HepG2 (cell line): ENCODE data around the gene PLPPR2. TPM values are rescaled to one million over a fixed set of nuclear protein-coding genes. Genes with fewer than 3 reads are reported as not detected.

ENCODE experiments used
- BCL3 ChIP-seq: sonication (generic); formaldehyde crosslinking; IDR thresholded peaks from 2 replicates; pipeline ENCODE4 v1.5.1; 2020; ENCODE audit warnings: mild to moderate bottlenecking, missing genetic modification reagents, moderate library complexity
- FOXK1 ChIP-seq: sonication (generic); formaldehyde crosslinking; IDR thresholded peaks from 2 replicates; pipeline ENCODE4 v1.4.0; 2020; ENCODE audit warnings: low read depth, missing genetic modification reagents, borderline replicate concordance
- HHEX ChIP-seq: IDR thresholded peaks from 2 replicates; pipeline ENCODE4 v1.6.1; 2016; ENCODE audit warnings: control low read depth
- KDM5B ChIP-seq: sonication (generic); formaldehyde crosslinking; IDR thresholded peaks from 2 replicates; pipeline ENCODE4 v1.4.0; 2020; ENCODE audit warnings: missing genetic modification reagents, mild to moderate bottlenecking, borderline replicate concordance
- NCOA1 ChIP-seq: sonication (generic); formaldehyde crosslinking; IDR thresholded peaks from 2 replicates; pipeline ENCODE4 v1.9.0; 2021; ENCODE audit warnings: missing genetic modification reagents
- NFYB ChIP-seq: sonication (generic); formaldehyde crosslinking; IDR thresholded peaks from 2 replicates; pipeline ENCODE4 v1.4.0; 2020; ENCODE audit warnings: missing genetic modification reagents
- POLR2AphosphoS5 ChIP-seq: IDR thresholded peaks from 2 replicates; pipeline ENCODE4 v1.6.1; 2012; ENCODE audit warnings: low read depth, low read length
- RAD51 ChIP-seq: fragments of 450-650 bp; IDR thresholded peaks from 2 replicates; pipeline ENCODE4 v1.6.1; 2016; ENCODE audit warnings: borderline replicate concordance
- RFX1 ChIP-seq: fragments of 450-650 bp; IDR thresholded peaks from 2 replicates; pipeline ENCODE4 v1.6.1; 2017
- RXRA ChIP-seq: sonication (generic); formaldehyde crosslinking; IDR thresholded peaks from 2 replicates; pipeline ENCODE4 v1.5.1; 2020; ENCODE audit warnings: missing genetic modification reagents
- TBL1XR1 ChIP-seq: fragments of 150-350 bp; IDR thresholded peaks from 2 replicates; pipeline ENCODE4 v1.6.1; 2014; ENCODE audit warnings: borderline replicate concordance, low read length; ENCODE audit not compliant: partially characterized antibody
- U2AF1 ChIP-seq: fragments of 200-400 bp; formaldehyde crosslinking; optimal IDR thresholded peaks from 2 replicates; pipeline ENCODE3; 2017; ENCODE audit warnings: mild to moderate bottlenecking, low read depth, low read length
- ZHX1 ChIP-seq: sonication (generic); formaldehyde crosslinking; IDR thresholded peaks from 2 replicates; pipeline ENCODE4 v1.8.1; 2022; ENCODE audit warnings: low read depth, mild to moderate bottlenecking, missing genetic modification reagents
- ZNF180 ChIP-seq: sonication (generic); formaldehyde crosslinking; IDR thresholded peaks from 2 replicates; pipeline ENCODE4 v1.4.0; 2020; ENCODE audit warnings: low read depth, missing genetic modification reagents, borderline replicate concordance
- ZNF235 ChIP-seq: sonication (generic); formaldehyde crosslinking; IDR thresholded peaks from 2 replicates; pipeline ENCODE4 v1.8.1; 2023; ENCODE audit warnings: mild to moderate bottlenecking, missing genetic modification reagents, borderline replicate concordance
- ZNF24 ChIP-seq: fragments of 450-650 bp; IDR thresholded peaks from 2 replicates; pipeline ENCODE4 v1.6.1; 2017; ENCODE audit warnings: antibody characterized with exemption, mild to moderate bottlenecking
- ZNF33A ChIP-seq: sonication (generic); formaldehyde crosslinking; IDR thresholded peaks from 2 replicates; pipeline ENCODE4 v1.5.1; 2020; ENCODE audit warnings: missing genetic modification reagents, mild to moderate bottlenecking, moderate library complexity, borderline replicate concordance
- ZNF44 ChIP-seq: sonication (generic); formaldehyde crosslinking; IDR thresholded peaks from 2 replicates; pipeline ENCODE4 v1.5.1; 2020; ENCODE audit warnings: mild to moderate bottlenecking, missing genetic modification reagents
- ZNF501 ChIP-seq: sonication (generic); formaldehyde crosslinking; IDR thresholded peaks from 2 replicates; pipeline ENCODE4 v1.5.1; 2020; ENCODE audit warnings: mild to moderate bottlenecking, moderate library complexity, missing genetic modification reagents
- ZNF639 ChIP-seq: conservative IDR thresholded peaks from 2 replicates; pipeline ENCODE4 v1.6.1; 2018; ENCODE audit warnings: missing genetic modification reagents
- ZNF670 ChIP-seq: sonication (generic); formaldehyde crosslinking; IDR thresholded peaks from 2 replicates; pipeline ENCODE4 v1.8.0; 2022; ENCODE audit warnings: mild to moderate bottlenecking, missing genetic modification reagents, borderline replicate concordance
- polyA plus RNA-seq, 8 experiments: library from polyadenylated mRNA; depleted of rRNA in 3 of 8; stranded (reverse) in 7 of 8; unstranded in 1 of 8; fragments of >200 nt; fragmentation: Illumina TruSeq in 4 of 8; extraction: Trizol in 4 of 8; gene quantifications; 2 replicates each; pipeline versions ENCODE4 v1.2.1 to v1.2.3, GENCODE V29; 2011 to 2016; ENCODE audit warnings: low read depth in 4 of 8, missing spikeins in 1 of 8, mixed read lengths in 1 of 8; ENCODE audit not compliant: insufficient read depth in 1 of 8
- total RNA-seq, 5 experiments: library from RNA; depleted of rRNA; stranded (reverse); fragments of >200 nt; fragmentation: Illumina TruSeq; extraction: Trizol; gene quantifications; 2 replicates each; pipeline ENCODE4 v1.2.3, GENCODE V29; 2016; ENCODE audit warnings: low read depth in 1 of 5
- TF ChIP-seq, protein P1 (sequence below): IDR thresholded peaks from 2 replicates; pipeline ENCODE4 v1.6.1; 2016; ENCODE audit warnings: low read depth, control low read depth
- TF ChIP-seq, protein P2 (sequence below): IDR thresholded peaks from 2 replicates; pipeline ENCODE4 v1.6.1; 2018; ENCODE audit warnings: missing genetic modification reagents, mild to moderate bottlenecking, missing compliant biosample characterization

Gene PLPPR2
- total and polyA plus RNA-seq, 2 of the 13 experiments (the other 11 are each of a cell fraction or from before 2014, with no cell fraction given), result 1.5 to 2.1 TPM

- TF ChIP-seq FOXK1 (CRISPR knock-in tag) (no peak), ZNF44 (CRISPR knock-in tag) (no peak), HHEX (CRISPR knock-in tag) (no peak), ZNF501 (CRISPR knock-in tag) (peak; percentile 64), ZNF670 (no peak), ZHX1 (no peak), ZNF639 (CRISPR knock-in tag) (no peak), RXRA (0 out of 2 replicates have a peak, but pooled peaks have one; percentile 25), TBL1XR1 (no peak), NFYB (CRISPR knock-in tag) (no peak), RAD51 (no peak), ZNF180 (CRISPR knock-in tag) (no peak), ZNF235 (CRISPR knock-in tag) (no peak), POLR2AphosphoS5 (no peak; the same call in 1 of the 2 replicates), U2AF1 (no peak), ZNF33A (CRISPR knock-in tag) (no peak), BCL3 (CRISPR knock-in tag) (0 out of 2 replicates have a peak, but pooled peaks have one; percentile 27), RFX1 (no peak), NCOA1 (CRISPR knock-in tag) (no peak), ZNF24 (no peak), KDM5B (no peak)
- TF ChIP-seq, protein P1, sequence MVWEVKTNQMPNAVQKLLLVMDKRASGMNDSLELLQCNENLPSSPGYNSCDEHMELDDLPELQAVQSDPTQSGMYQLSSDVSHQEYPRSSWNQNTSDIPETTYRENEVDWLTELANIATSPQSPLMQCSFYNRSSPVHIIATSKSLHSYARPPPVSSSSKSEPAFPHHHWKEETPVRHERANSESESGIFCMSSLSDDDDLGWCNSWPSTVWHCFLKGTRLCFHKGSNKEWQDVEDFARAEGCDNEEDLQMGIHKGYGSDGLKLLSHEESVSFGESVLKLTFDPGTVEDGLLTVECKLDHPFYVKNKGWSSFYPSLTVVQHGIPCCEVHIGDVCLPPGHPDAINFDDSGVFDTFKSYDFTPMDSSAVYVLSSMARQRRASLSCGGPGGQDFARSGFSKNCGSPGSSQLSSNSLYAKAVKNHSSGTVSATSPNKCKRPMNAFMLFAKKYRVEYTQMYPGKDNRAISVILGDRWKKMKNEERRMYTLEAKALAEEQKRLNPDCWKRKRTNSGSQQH (CRISPR knock-in tag), result no peak
- TF ChIP-seq, protein P2, sequence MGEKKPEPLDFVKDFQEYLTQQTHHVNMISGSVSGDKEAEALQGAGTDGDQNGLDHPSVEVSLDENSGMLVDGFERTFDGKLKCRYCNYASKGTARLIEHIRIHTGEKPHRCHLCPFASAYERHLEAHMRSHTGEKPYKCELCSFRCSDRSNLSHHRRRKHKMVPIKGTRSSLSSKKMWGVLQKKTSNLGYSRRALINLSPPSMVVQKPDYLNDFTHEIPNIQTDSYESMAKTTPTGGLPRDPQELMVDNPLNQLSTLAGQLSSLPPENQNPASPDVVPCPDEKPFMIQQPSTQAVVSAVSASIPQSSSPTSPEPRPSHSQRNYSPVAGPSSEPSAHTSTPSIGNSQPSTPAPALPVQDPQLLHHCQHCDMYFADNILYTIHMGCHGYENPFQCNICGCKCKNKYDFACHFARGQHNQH (CRISPR knock-in tag), result no peak
Observed at GRCh38 chr19:11378319-11379189, 23.3 kb downstream of the PLPPR2 start (continued).
